Astrocyte (in vitro differentiated cells and primary cell): Measurements from ENCODE around the gene CBR4. TPM values are rescaled to one million over a fixed set of nuclear protein-coding genes. Genes with fewer than 3 reads are reported as not detected.

ENCODE experiments used
- DNase-seq: peaks from one replicate; pipeline ENCODE4 v3.0.0-alpha.2; 2010; ENCODE audit warnings: low read depth
- FAIRE-seq: peaks from 2 replicates; lab custom pipeline; 2011; peaks lifted over from hg19 to GRCh38; lab: Jason Lieb, UNC
- H2AFZ ChIP-seq: 2 replicates; pipeline ENCODE4 v1.6.0; 2012; ENCODE audit warnings: low read depth, low read length, inconsistent platforms
- H3K27ac ChIP-seq: 2 replicates; pipeline ENCODE4 v1.5.1; 2011; ENCODE audit warnings: low read depth, low read length, inconsistent platforms
- H3K27me3 ChIP-seq: 2 replicates; pipeline ENCODE4 v1.6.0; 2011; ENCODE audit warnings: low read length, inconsistent platforms; ENCODE audit not compliant: insufficient read depth
- H3K36me3 ChIP-seq: 2 replicates; pipeline ENCODE4 v1.5.1; 2011; ENCODE audit warnings: low read length, inconsistent platforms; ENCODE audit not compliant: insufficient read depth
- H3K4me1 ChIP-seq: 2 replicates; pipeline ENCODE4 v1.5.1; 2011; ENCODE audit warnings: low read length, inconsistent platforms; ENCODE audit not compliant: insufficient read depth
- H3K4me2 ChIP-seq: 2 replicates; pipeline ENCODE4 v1.6.0; 2012; ENCODE audit warnings: low read length, inconsistent platforms
- H3K4me3 ChIP-seq: 2 replicates; pipeline ENCODE4 v1.5.1; 2011; ENCODE audit warnings: low read depth, mild to moderate bottlenecking, low read length, inconsistent platforms; ENCODE audit not compliant: insufficient read depth
- H3K79me2 ChIP-seq: 2 replicates; pipeline ENCODE4 v1.6.0; 2012; ENCODE audit warnings: mild to moderate bottlenecking, low read length, inconsistent platforms; ENCODE audit not compliant: insufficient read depth
- H3K9ac ChIP-seq: 2 replicates; pipeline ENCODE4 v1.6.0; 2012; ENCODE audit warnings: mild to moderate bottlenecking, low read length, inconsistent platforms
- H3K9me3 ChIP-seq: 2 replicates; pipeline ENCODE4 v1.5.1; 2012; ENCODE audit warnings: low read depth, mild to moderate bottlenecking, low read length, inconsistent platforms; ENCODE audit not compliant: insufficient read depth
- H4K20me1 ChIP-seq: 2 replicates; pipeline ENCODE4 v1.6.0; 2012; ENCODE audit warnings: low read length, inconsistent platforms; ENCODE audit not compliant: insufficient read depth
- H3K27ac Mint-ChIP-seq: one replicate; pipeline ENCODE4 v1.8.0; 2021; ENCODE audit warnings: mild to moderate bottlenecking, mixed read lengths; ENCODE audit not compliant: unreplicated experiment
- H3K27me3 Mint-ChIP-seq: one replicate; pipeline ENCODE4 v1.8.0; 2021; ENCODE audit warnings: low read depth, mixed read lengths; ENCODE audit not compliant: unreplicated experiment
- H3K36me3 Mint-ChIP-seq: one replicate; pipeline ENCODE4 v1.8.0; 2021; ENCODE audit warnings: low read depth, mixed read lengths; ENCODE audit not compliant: unreplicated experiment
- H3K4me1 Mint-ChIP-seq: one replicate; pipeline ENCODE4 v1.8.0; 2021; ENCODE audit warnings: low read depth, mixed read lengths; ENCODE audit not compliant: unreplicated experiment
- H3K4me3 Mint-ChIP-seq: one replicate; pipeline ENCODE4 v1.8.0; 2021; ENCODE audit warnings: mild to moderate bottlenecking, moderate library complexity, mixed read lengths; ENCODE audit not compliant: unreplicated experiment
- H3K9me3 Mint-ChIP-seq: one replicate; pipeline ENCODE4 v1.8.0; 2021; ENCODE audit warnings: mild to moderate bottlenecking, mixed read lengths; ENCODE audit not compliant: unreplicated experiment
- CTCF ChIP-seq: IDR thresholded peaks from 2 replicates; pipeline ENCODE4 v1.5.1; 2011; ENCODE audit warnings: low read depth, mild to moderate bottlenecking, inconsistent platforms, low read length, moderate library complexity; ENCODE audit not compliant: insufficient read depth
- EZH2 ChIP-seq: IDR thresholded peaks from 2 replicates; pipeline ENCODE4 v1.6.1; 2012; ENCODE audit warnings: mild to moderate bottlenecking, low read length, inconsistent platforms; ENCODE audit not compliant: insufficient read depth
- total RNA-seq: library from RNA; stranded (reverse); gene quantifications from 2 replicates; pipeline ENCODE4 v1.2.1, GENCODE V29; 2021

CBR4 gene
- total RNA-seq, 1 donor from 2014 or later: 16.8 TPM

GRCh38 chr4:169040559-169041261 is 30.7 kb upstream of the CBR4 start:
- no peaks in the 10 kb centered on the region for H3K36me3 Mint-ChIP-seq
- H3K9me3 Mint-ChIP-seq: peaks cover 2% of the 10 kb centered on the region
- H3K27ac Mint-ChIP-seq: no peak overlapping the region
- no peak for FAIRE-seq
- H3K4me3 ChIP-seq: no peak overlapping the region
- no peaks in the 10 kb centered on the region for H3K27me3 ChIP-seq
- peaks cover 2% of the 10 kb centered on the region for H3K27me3 Mint-ChIP-seq
- no peaks in the 10 kb centered on the region for H3K4me1 ChIP-seq
- no peak overlapping the region for H2AFZ ChIP-seq
- no peaks in the 10 kb centered on the region for H4K20me1 ChIP-seq
- H3K4me1 Mint-ChIP-seq: no peaks in the 10 kb centered on the region
- no peak overlapping the region for H3K27ac ChIP-seq
- H3K9ac ChIP-seq: no peak overlapping the region
- no peaks in the 10 kb centered on the region for H3K79me2 ChIP-seq
- TF ChIP-seq EZH2: no peak
- no peak for TF ChIP-seq CTCF
- H3K9me3 ChIP-seq: no peaks in the 10 kb centered on the region
- DNase-seq: no peak
- H3K36me3 ChIP-seq: no peaks in the 10 kb centered on the region
- H3K4me2 ChIP-seq: no peak overlapping the region
- no peak overlapping the region for H3K4me3 Mint-ChIP-seq

- H2AFZ ChIP-seq: no peak overlapping the region
Observed at GRCh38 chr4:169039251-169039954, 29.3 kb upstream of the CBR4 start.

More at GRCh38 chr4:169039251-169039954, 29.3 kb upstream of the CBR4 start:
- no peaks in the 10 kb centered on the region for H3K9me3 ChIP-seq
- no peaks in the 10 kb centered on the region for H3K4me1 ChIP-seq
- DNase-seq (no peak), FAIRE-seq (no peak)
- no peak overlapping the region for H3K27ac ChIP-seq
- no peaks in the 10 kb centered on the region for H3K79me2 ChIP-seq
- H3K27ac Mint-ChIP-seq: no peak overlapping the region
- no peaks in the 10 kb centered on the region for H3K27me3 ChIP-seq
- no peak overlapping the region for H3K4me2 ChIP-seq
- TF ChIP-seq CTCF (no peak), EZH2 (no peak)
- peaks cover 2% of the 10 kb centered on the region for H3K27me3 Mint-ChIP-seq
- no peaks in the 10 kb centered on the region for H3K36me3 Mint-ChIP-seq
- peaks cover 2% of the 10 kb centered on the region for H3K9me3 Mint-ChIP-seq
- H3K4me1 Mint-ChIP-seq: no peaks in the 10 kb centered on the region
- H3K9ac ChIP-seq: no peak overlapping the region
- H3K4me3 Mint-ChIP-seq: no peak overlapping the region
- H4K20me1 ChIP-seq: no peaks in the 10 kb centered on the region
- H3K36me3 ChIP-seq: no peaks in the 10 kb centered on the region
- no peak overlapping the region for H3K4me3 ChIP-seq
